ACHN (cell line): ENCODE results near the gene ADAMTSL2.

Source experiments
- DNase-seq: peaks from one replicate; pipeline ENCODE4 v3.0.0-alpha.2; 2015
- in situ Hi-C: cut with HindIII; loops from 2 replicates; pipeline ENCODE4 v1.10.0; 2017; ENCODE audit warnings: low sequenced_read_pairs, low pct_ligation_motif_present, low pct_unique_long_range_greater_than_20kb

ADAMTSL2 gene

DNA sequence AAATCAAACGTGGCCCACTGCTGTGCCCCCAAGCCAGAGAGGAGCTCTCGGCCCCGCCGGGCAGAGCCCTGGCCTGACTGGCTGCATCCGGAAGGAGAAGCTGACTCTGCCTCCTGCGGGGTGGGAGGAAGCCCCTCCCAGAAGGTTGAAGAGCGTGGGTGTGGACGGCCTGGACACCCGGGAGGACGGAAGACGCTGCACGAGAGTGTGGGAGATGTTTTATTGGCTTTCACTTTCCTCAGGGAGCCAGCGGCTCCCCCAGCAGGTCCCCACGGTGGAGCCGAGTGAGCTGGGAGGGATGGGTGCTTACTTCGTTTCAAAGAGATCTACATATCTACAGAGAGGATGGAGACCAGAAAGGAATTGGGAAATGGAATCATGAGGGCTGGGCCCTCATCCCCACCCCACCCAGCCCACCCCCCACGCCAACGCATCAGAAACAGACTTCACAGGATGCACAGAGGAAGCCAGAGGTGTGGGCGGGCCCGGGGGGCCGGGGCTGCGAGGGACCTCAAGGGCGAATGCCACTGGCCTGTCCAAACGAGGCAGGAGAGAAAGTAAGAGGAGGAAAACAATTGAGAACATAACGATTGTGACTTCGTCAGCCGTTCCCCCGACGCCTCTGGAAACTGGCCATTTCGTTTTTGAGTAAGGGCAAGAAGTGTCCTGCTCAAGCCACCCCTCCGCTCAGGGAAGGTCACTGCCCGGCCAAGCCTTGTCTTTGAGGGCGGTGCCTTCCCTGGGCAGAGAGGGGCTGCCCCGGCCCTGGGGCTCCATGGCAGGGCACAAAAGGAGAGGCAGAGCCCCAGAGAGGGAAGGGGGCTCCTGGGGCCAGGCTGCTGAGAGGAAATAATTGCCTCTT, 42.6 kb downstream of the ADAMTSL2 start:
- in situ Hi-C loops: no loop called here
- no peak for DNase-seq

GRCh38 chr9:133577737-133578112, 43.2 kb downstream of the ADAMTSL2 start:
- in situ Hi-C loops: no loop called here

GRCh38 chr9:133578524-133579441, 44.3 kb downstream of the ADAMTSL2 start:
- DNase-seq: no peak
- in situ Hi-C loops: no loop called here

More at GRCh38 chr9:133577737-133578112, 43.2 kb downstream of the ADAMTSL2 start:
- DNase-seq: no peak

- in situ Hi-C loops: no loop called here
- DNase-seq: no peak
These were observed 45.3 kb downstream of the ADAMTSL2 start for GRCh38 chr9:133579601-133580418.

DNA sequence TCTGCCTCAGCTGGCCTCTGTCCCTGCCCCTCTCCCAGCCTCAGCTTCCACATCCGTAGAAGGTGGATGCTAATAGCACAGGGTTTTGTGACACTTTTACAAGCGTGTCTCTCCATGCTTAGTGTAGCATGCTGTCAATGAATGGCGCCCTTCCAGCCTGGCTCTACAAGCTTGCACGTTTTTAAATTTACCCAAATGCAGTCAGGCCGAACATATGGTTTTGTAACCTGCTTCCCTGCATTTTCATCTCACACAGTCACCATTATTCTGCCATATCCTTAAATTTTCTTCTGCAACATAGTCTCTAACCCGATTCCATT, 45.9 kb downstream of the ADAMTSL2 start:
- in situ Hi-C loops: no loop called here
- DNase-seq: no peak

- no peak for DNase-seq
- in situ Hi-C loops: no loop called here
These were observed 46.5 kb downstream of the ADAMTSL2 start for GRCh38 chr9:133581011-133581410.

DNA sequence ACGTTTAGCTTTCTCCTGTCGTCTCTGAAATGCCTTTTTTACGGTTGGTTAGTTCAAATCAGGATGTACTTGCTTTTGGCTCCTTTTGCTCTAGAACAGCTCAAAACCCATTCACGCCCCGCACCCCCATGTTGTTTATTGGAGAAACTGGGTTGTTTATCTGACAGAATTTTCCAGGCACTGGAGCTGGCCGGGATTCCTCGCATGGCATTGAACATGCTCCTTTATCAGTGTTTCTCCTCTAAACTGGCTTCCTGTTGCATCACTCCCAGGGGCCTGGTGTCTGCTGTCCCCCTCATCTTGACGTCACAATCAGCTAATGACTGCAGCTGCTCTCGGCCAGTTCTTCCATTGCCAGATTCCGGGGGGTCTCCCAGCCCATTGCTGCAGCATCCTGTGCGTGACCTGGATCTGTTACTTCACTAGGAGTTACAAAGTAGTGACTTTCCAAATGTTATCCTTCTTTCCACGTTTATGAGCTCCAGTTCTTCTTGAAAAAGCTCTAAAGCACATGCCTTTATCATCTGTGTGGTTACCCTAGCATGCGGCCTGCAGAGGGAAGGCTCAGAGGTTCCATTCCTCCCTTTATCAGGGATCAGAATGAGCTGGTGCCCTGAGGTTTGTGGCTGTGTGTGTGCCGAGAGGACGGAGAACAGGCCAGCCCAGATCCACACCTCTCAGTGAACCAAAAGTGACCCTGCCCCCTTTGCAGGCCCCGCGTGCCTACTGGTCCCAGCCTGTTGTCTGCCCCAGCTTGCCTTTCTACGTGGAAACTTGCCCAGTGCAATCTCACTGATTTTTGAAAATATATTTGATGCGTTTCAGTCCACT, 47.2 kb downstream of the ADAMTSL2 start:
- in situ Hi-C loops: no loop called here

DNA sequence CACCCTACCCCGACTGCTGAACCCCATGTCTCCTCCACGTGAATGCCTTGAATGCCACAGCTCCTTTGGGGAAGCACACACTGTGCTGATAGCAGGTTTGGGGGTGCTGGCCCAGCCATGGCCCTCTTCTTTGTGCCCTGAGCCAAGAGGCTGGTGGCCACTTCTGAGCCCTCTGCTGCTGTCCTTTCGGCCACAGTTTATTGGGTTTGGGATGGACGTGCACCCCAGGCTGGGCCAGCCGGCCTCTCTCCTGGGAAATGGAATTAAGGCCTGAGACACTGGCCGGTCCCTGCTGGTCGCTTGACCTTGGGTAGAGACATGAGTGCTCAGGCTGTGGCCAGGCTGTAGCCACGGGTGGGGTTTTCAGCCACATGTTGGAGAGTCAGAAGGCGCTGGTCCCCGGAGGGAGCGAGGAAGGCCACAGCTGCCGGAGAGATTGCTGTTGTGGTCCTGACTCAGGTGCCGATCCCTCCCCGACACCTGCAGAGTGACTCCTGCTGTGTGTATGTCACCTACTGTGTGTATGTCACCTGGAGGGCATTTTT, 48.1 kb downstream of the ADAMTSL2 start:
- in situ Hi-C loops: no loop called here
- DNase-seq: no peak

More for the DNA sequence above, 47.2 kb downstream of the ADAMTSL2 start:
- DNase-seq: no peak

- in situ Hi-C loops: no loop called here
- no peak for DNase-seq
These were observed 48.6 kb downstream of the ADAMTSL2 start for GRCh38 chr9:133583111-133583510.

DNA sequence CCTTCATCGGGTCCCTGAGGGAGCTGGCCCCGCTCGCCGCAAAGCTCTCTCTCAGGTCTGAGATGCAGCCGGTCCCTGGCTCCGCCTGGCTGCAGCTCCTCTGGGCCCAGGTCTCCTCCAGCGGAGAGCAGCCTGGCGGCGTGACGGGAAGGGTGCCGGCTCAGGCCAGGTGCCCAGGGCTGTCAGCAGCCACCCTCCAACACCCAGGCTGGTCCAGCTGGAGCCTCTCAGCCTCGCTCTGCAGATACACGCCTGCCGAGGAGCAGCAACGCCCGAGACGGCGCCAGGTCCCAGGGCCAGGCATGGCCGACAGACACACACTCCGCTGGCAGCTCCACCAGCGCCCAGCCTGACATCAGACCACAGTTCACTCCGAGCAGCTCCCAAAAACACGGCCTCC, 49.1 kb downstream of the ADAMTSL2 start:
- no peak for DNase-seq
- in situ Hi-C loops: no loop called here

DNA sequence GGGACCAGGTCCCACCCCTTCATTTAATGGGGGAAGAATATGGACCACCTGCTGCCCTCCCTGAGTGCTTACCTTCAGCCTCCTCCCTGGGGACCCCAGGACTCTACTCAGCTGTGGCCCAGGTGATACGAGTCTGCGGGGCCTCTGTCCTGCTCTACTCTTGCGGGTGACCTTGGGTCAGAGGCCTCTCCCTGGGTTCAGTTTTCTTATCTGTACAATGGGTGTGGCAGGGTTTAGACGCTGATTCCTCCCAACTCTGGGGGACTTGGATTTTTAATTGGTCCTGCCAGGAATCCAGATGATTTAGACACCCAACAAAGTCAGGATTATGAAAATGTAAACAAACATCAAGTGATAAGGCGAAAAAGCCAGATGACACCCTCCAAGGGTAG, 49.7 kb downstream of the ADAMTSL2 start:
- no peak for DNase-seq
- in situ Hi-C loops: no loop called here

- no peak for DNase-seq
These were observed 50.3 kb downstream of the ADAMTSL2 start for GRCh38 chr9:133584559-133585476.

GRCh38 chr9:133585481-133586351, 51.2 kb downstream of the ADAMTSL2 start:
- no peak for DNase-seq
- in situ Hi-C loops: no loop called here

More at GRCh38 chr9:133584559-133585476, 50.3 kb downstream of the ADAMTSL2 start:
- in situ Hi-C loops: no loop called here

- in situ Hi-C loops: no loop called here
- DNase-seq: no peak
These were observed 52.5 kb downstream of the ADAMTSL2 start for GRCh38 chr9:133587051-133587450.

- no peak for DNase-seq
- in situ Hi-C loops: no loop called here
These were observed 53.0 kb downstream of the ADAMTSL2 start for GRCh38 chr9:133587466-133587865.
